ENCODE measurements around the gene CRYBG2. TPM values are rescaled to one million over a fixed set of nuclear protein-coding genes. Genes with fewer than 3 reads are reported as not detected.
"Not testable (repeated sequence)": the region's sequence is repeated elsewhere in the genome, so short reads cannot be mapped to it uniquely, and the experiment has no call there.

CRYBG2 gene
- total RNA-seq, 2 donors from 2014 or later, result 0.95 TPM; not detected in 1

GRCh38 chr1:26378088-26378878, 24.4 kb upstream of the CRYBG2 start:
- no peaks in the 10 kb centered on the region for H3K36me3 Mint-ChIP-seq
- H3K4me3 Mint-ChIP-seq, result peak overlapping the region; percentile 81
- peak overlapping the region; percentile 52 to 70 for H3K27ac Mint-ChIP-seq
- peaks cover 15 to 20% of the 10 kb centered on the region in 2 donors for H3K27me3 Mint-ChIP-seq
- peaks cover 57 to 58% of the 10 kb centered on the region in 2 donors for H3K4me1 Mint-ChIP-seq (ENCODE audit: low read depth in 2 of 2)
- ATAC-seq, result peak; percentile 100
- H3K9me3 Mint-ChIP-seq, result no peaks in the 10 kb centered on the region
- peak; percentile 93 for DNase-seq (ENCODE audit: low spot score)

- peaks cover 17 to 19% of the 10 kb centered on the region in 2 donors for H3K27me3 Mint-ChIP-seq
- ATAC-seq, result no peak
- DNase-seq (ENCODE audit: low spot score), result no peak
- peak overlapping the region; percentile 15 for H3K4me3 Mint-ChIP-seq
- H3K27ac Mint-ChIP-seq, result peak overlapping the region; percentile 37 to 62
- H3K36me3 Mint-ChIP-seq, result peaks cover under 1% of the 10 kb centered on the region
- H3K9me3 Mint-ChIP-seq, result no peaks in the 10 kb centered on the region
- peaks cover 66 to 71% of the 10 kb centered on the region in 2 donors for H3K4me1 Mint-ChIP-seq (ENCODE audit: low read depth in 2 of 2)
Measured at GRCh38 chr1:26376050-26376449, 22.1 kb upstream of the CRYBG2 start.

GRCh38 chr1:26375081-26375480, 21.2 kb upstream of the CRYBG2 start:
- Mint-ChIP-seq H3K4me3 (peak overlapping the region; percentile 56), H3K27ac (peak overlapping the region; percentile 37 to 62), H3K4me1 (ENCODE audit: low read depth in 2 of 2) (peaks cover 73 to 81% of the 10 kb centered on the region in 2 donors), H3K36me3 (peaks cover 5% of the 10 kb centered on the region), H3K9me3 (peaks cover 3% of the 10 kb centered on the region), H3K27me3 (peaks cover 14 to 24% of the 10 kb centered on the region in 2 donors)
- ATAC-seq (no peak), DNase-seq (ENCODE audit: low spot score) (no peak)

- not testable (repeated sequence) for H3K36me3 Mint-ChIP-seq; ATAC-seq; H3K9me3 Mint-ChIP-seq; DNase-seq (ENCODE audit: low spot score)
- H3K4me3 Mint-ChIP-seq, result peak overlapping the region; percentile 56
- peaks cover 13 to 24% of the 10 kb centered on the region in 2 donors for H3K27me3 Mint-ChIP-seq
- peaks cover 76 to 86% of the 10 kb centered on the region in 2 donors for H3K4me1 Mint-ChIP-seq (ENCODE audit: low read depth in 2 of 2)
- H3K27ac Mint-ChIP-seq, result peak overlapping the region; percentile 50 to 62
Measured at GRCh38 chr1:26374361-26374760, 20.4 kb upstream of the CRYBG2 start.

- DNase-seq (ENCODE audit: low spot score) (no peak), ATAC-seq (no peak)
- Mint-ChIP-seq H3K36me3 (peaks cover 5% of the 10 kb centered on the region), H3K4me1 (ENCODE audit: low read depth in 2 of 2) (peaks cover 73 to 84% of the 10 kb centered on the region in 2 donors), H3K27me3 (peaks cover 13 to 24% of the 10 kb centered on the region in 2 donors), H3K4me3 (peak overlapping the region; percentile 56), H3K27ac (peak overlapping the region in 1 of 2 donors; percentile 58), H3K9me3 (peaks cover 3% of the 10 kb centered on the region)
Measured at GRCh38 chr1:26373789-26374188, 19.9 kb upstream of the CRYBG2 start.

GRCh38 chr1:26373281-26373680, 19.4 kb upstream of the CRYBG2 start:
- Mint-ChIP-seq H3K4me3 (peak overlapping the region; percentile 56), H3K27ac (peak overlapping the region in 1 of 2 donors; percentile 58), H3K36me3 (peaks cover 5% of the 10 kb centered on the region), H3K9me3 (peaks cover 3% of the 10 kb centered on the region), H3K27me3 (peaks cover 13 to 24% of the 10 kb centered on the region in 2 donors), H3K4me1 (ENCODE audit: low read depth in 2 of 2) (peaks cover 68 to 79% of the 10 kb centered on the region in 2 donors)
- peak in 1 of 2 donors; percentile 62 for ATAC-seq
- DNase-seq (ENCODE audit: low spot score), result no peak

- Mint-ChIP-seq H3K27me3 (peaks cover 13 to 24% of the 10 kb centered on the region in 2 donors), H3K27ac (peak within 1 kb of the TSS in 1 of 2 donors; percentile 58), H3K4me1 (ENCODE audit: low read depth in 2 of 2) (peaks cover 66 to 76% of the 10 kb centered on the region in 2 donors), H3K4me3 (peak within 1 kb of the TSS; percentile 56)
- H3K36me3 Mint-ChIP-seq; DNase-seq (ENCODE audit: low spot score); H3K9me3 Mint-ChIP-seq; ATAC-seq: not testable (repeated sequence)
Measured at GRCh38 chr1:26372611-26373010, 18.7 kb upstream of the CRYBG2 start, which contains the start of gene ZNF683. Gene ZNF683, minus strand, starts transcription at chr1:26372750. Its CDS starts 4,179 bp downstream, at chr1:26368571.

- Mint-ChIP-seq H3K27me3 (peaks cover 13 to 27% of the 10 kb centered on the region in 2 donors), H3K9me3 (peaks cover 3% of the 10 kb centered on the region), H3K4me3 (no peak overlapping the region), H3K27ac (no peak overlapping the region), H3K4me1 (ENCODE audit: low read depth in 2 of 2) (peaks cover 65 to 70% of the 10 kb centered on the region in 2 donors), H3K36me3 (peaks cover 5% of the 10 kb centered on the region)
- ATAC-seq, result no peak
- no peak for DNase-seq (ENCODE audit: low spot score)
Measured at GRCh38 chr1:26372039-26372438, 18.1 kb upstream of the CRYBG2 start.

- Mint-ChIP-seq H3K36me3 (peaks cover 5% of the 10 kb centered on the region), H3K27ac (peak overlapping the region; percentile 3 to 36), H3K9me3 (peaks cover 3% of the 10 kb centered on the region), H3K4me1 (ENCODE audit: low read depth in 2 of 2) (peaks cover 54 to 57% of the 10 kb centered on the region in 2 donors), H3K27me3 (peaks cover 13 to 29% of the 10 kb centered on the region in 2 donors), H3K4me3 (peak overlapping the region; percentile 61)
- DNase-seq (ENCODE audit: low spot score), result no peak
- peak; percentile 45 to 56 for ATAC-seq
Measured at GRCh38 chr1:26370591-26371382, 16.9 kb upstream of the CRYBG2 start.

- Mint-ChIP-seq H3K27ac (no peak overlapping the region), H3K27me3 (peaks cover 20 to 29% of the 10 kb centered on the region in 2 donors), H3K4me1 (ENCODE audit: low read depth in 2 of 2) (peaks cover 42 to 49% of the 10 kb centered on the region in 2 donors), H3K9me3 (peaks cover 3% of the 10 kb centered on the region), H3K36me3 (peaks cover 5% of the 10 kb centered on the region), H3K4me3 (no peak overlapping the region)
- no peak for ATAC-seq
- DNase-seq (ENCODE audit: low spot score), result no peak
Measured at GRCh38 chr1:26368486-26368885, 14.6 kb upstream of the CRYBG2 start.

- H3K9me3 Mint-ChIP-seq, result peaks cover 3% of the 10 kb centered on the region
- DNase-seq (ENCODE audit: low spot score) (no peak), ATAC-seq (no peak)
- H3K27ac Mint-ChIP-seq, result no peak overlapping the region
- no peak overlapping the region for H3K4me3 Mint-ChIP-seq
- peaks cover 42 to 49% of the 10 kb centered on the region in 2 donors for H3K4me1 Mint-ChIP-seq (ENCODE audit: low read depth in 2 of 2)
- peaks cover 25 to 30% of the 10 kb centered on the region in 2 donors for H3K27me3 Mint-ChIP-seq
- peaks cover 5% of the 10 kb centered on the region for H3K36me3 Mint-ChIP-seq
Measured at GRCh38 chr1:26368006-26368405, 14.1 kb upstream of the CRYBG2 start.

GRCh38 chr1:26367441-26367840, 13.5 kb upstream of the CRYBG2 start:
- peaks cover 5% of the 10 kb centered on the region for H3K36me3 Mint-ChIP-seq
- H3K4me3 Mint-ChIP-seq, result no peak overlapping the region
- peaks cover 39 to 44% of the 10 kb centered on the region in 2 donors for H3K4me1 Mint-ChIP-seq (ENCODE audit: low read depth in 2 of 2)
- peaks cover 3% of the 10 kb centered on the region for H3K9me3 Mint-ChIP-seq
- H3K27me3 Mint-ChIP-seq, result peaks cover 27 to 30% of the 10 kb centered on the region in 2 donors
- DNase-seq (ENCODE audit: low spot score) (no peak), ATAC-seq (no peak)
- no peak overlapping the region for H3K27ac Mint-ChIP-seq

GRCh38 chr1:26364956-26365355, 11.0 kb upstream of the CRYBG2 start:
- ATAC-seq (no peak), DNase-seq (ENCODE audit: low spot score) (no peak)
- Mint-ChIP-seq H3K27ac (peak overlapping the region in 1 of 2 donors; percentile 33), H3K4me1 (ENCODE audit: low read depth in 2 of 2) (peaks cover 38 to 46% of the 10 kb centered on the region in 2 donors), H3K27me3 (peaks cover 36 to 37% of the 10 kb centered on the region in 2 donors), H3K36me3 (no peaks in the 10 kb centered on the region), H3K4me3 (peak overlapping the region; percentile 13), H3K9me3 (no peaks in the 10 kb centered on the region)
